ENCODE measurements around the gene ARHGAP6.

DNA sequence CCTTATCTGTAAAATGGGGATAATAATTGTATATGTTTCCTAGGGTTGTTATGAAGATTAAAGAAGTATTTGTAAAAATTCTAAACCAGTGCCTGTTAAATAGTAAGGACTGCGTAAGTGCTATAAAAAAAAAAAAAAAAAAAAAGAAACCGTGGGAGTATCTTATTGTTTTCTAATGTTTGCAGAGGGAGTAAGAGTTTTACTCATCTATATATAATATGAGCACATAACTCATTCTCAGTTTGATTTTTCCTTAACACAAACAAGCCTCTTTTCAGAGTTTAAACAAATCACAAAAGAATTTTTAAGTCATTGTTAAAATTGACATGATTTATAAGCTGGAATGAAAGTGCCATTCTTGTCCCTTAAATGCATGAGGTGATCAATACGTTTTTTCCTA, 267.6 kb downstream of the ARHGAP6 start:
- TF ChIP-seq, protein P1, sequence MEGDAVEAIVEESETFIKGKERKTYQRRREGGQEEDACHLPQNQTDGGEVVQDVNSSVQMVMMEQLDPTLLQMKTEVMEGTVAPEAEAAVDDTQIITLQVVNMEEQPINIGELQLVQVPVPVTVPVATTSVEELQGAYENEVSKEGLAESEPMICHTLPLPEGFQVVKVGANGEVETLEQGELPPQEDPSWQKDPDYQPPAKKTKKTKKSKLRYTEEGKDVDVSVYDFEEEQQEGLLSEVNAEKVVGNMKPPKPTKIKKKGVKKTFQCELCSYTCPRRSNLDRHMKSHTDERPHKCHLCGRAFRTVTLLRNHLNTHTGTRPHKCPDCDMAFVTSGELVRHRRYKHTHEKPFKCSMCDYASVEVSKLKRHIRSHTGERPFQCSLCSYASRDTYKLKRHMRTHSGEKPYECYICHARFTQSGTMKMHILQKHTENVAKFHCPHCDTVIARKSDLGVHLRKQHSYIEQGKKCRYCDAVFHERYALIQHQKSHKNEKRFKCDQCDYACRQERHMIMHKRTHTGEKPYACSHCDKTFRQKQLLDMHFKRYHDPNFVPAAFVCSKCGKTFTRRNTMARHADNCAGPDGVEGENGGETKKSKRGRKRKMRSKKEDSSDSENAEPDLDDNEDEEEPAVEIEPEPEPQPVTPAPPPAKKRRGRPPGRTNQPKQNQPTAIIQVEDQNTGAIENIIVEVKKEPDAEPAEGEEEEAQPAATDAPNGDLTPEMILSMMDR (IDR thresholded peaks at IDR 0.05) = no peak
- TF ChIP-seq POLR2AphosphoS5 (IDR thresholded peaks at IDR 0.05) (no peak), POLR2A (IDR thresholded peaks at IDR 0.05) (no peak)
